Activated CD4-positive, alpha-beta T cell treated with anti-CD3 and anti-CD28 coated beads for 36 hours (primary cell): Measurements from ENCODE around the gene TRAPPC11. TPM values are rescaled to one million over a fixed set of nuclear protein-coding genes. Genes with fewer than 3 reads are reported as not detected.
"Not testable (repeated sequence)": the region's sequence is repeated elsewhere in the genome, so short reads cannot be mapped to it uniquely, and the experiment has no call there.

ENCODE experiments used
- ATAC-seq: fragments of 200-7000 bp; cut with Tn5 transposase; one replicate; pipeline ENCODE4 v1.10.0; 2021; ENCODE audit warnings: mild to moderate bottlenecking, moderate library complexity
- CTCF ChIA-PET: fragments of 350-600 bp; sonication (Branson Sonifier 250); formaldehyde crosslinking; loops from one replicate; lab custom pipeline; 2021; ENCODE audit warnings: antibody characterized with exemption; lab: Charles Lee
- POLR2A ChIA-PET: fragments of 350-600 bp; sonication (Branson Sonifier 250); formaldehyde crosslinking; loops from one replicate; lab custom pipeline; 2021; ENCODE audit warnings: antibody characterized with exemption, inconsistent platforms; lab: Charles Lee
- DNase-seq: peaks from one replicate; pipeline ENCODE4 v3.0.0-alpha.2; 2020
- H3K27ac Mint-ChIP-seq: one replicate; pipeline ENCODE4 v1.8.0; 2021; ENCODE audit warnings: mixed read lengths
- H3K27me3 Mint-ChIP-seq: one replicate; pipeline ENCODE4 v1.8.0; 2021; ENCODE audit warnings: mixed read lengths
- H3K36me3 Mint-ChIP-seq: one replicate; pipeline ENCODE4 v1.8.0; 2021; ENCODE audit warnings: low read depth, mixed read lengths
- H3K4me1 Mint-ChIP-seq: one replicate; pipeline ENCODE4 v1.8.0; 2021; ENCODE audit warnings: mixed read lengths
- H3K4me3 Mint-ChIP-seq: one replicate; pipeline ENCODE4 v1.8.0; 2021; ENCODE audit warnings: mild to moderate bottlenecking, moderate library complexity, mixed read lengths
- H3K9me3 Mint-ChIP-seq: one replicate; pipeline ENCODE4 v1.8.0; 2021; ENCODE audit warnings: low read depth, mixed read lengths
- intact Hi-C, 2 experiments: fragments of 100-400 bp; cut with DNase I in 1 of 2; cut with micrococcal nuclease in 1 of 2; formaldehyde crosslinking; loops; one replicate each; pipeline versions ENCODE4 v1.14.2 to v1.15.1; 2022 to 2024; cut with DNase I, micrococcal nuclease
- total RNA-seq, 2 experiments: library from RNA; stranded (reverse); gene quantifications; one replicate each; pipeline ENCODE4 v1.2.3, GENCODE V29; 2021

Gene TRAPPC11
- total RNA-seq, 2 experiments from 2014 or later = 27.7 to 37.9 TPM

- Mint-ChIP-seq H3K27me3 (no peaks in the 10 kb centered on the region), H3K9me3 (no peaks in the 10 kb centered on the region), H3K4me1 (peaks cover 12% of the 10 kb centered on the region), H3K36me3 (no peaks in the 10 kb centered on the region), H3K27ac (peak overlapping the region; percentile 10), H3K4me3 (peak overlapping the region; percentile 56)
- ChIA-PET CTCF (interaction anchor here (0.7 kb wide), 2 partner anchors 55 to 292 kb away, joined by 3 to 5 read pairs; no protein-coding TSS in a partner anchor), POLR2A (interaction anchor here (0.8 kb wide), 1 partner anchor 219 kb away, joined by 5 read pairs; no protein-coding TSS in a partner anchor)
- DNase-seq (peak; percentile 60), ATAC-seq (peak; percentile 57)
- intact Hi-C loops = loop anchor here in 1 of 2 experiments (2.0 to 10.0 kb wide), 2 partner anchors 64 to 218 kb away; partner anchors contain the start of genes ING2, RWDD4 and TRAPPC11
Measured at GRCh38 chr4:183722731-183723560, 63.9 kb downstream of the TRAPPC11 start.

GRCh38 chr4:183723561-183724228 lies 64.6 kb downstream of the TRAPPC11 start:
- no peaks in the 10 kb centered on the region for H3K36me3 Mint-ChIP-seq
- CTCF ChIA-PET = interaction anchor here (0.7 kb wide), 2 partner anchors 56 to 293 kb away, joined by 3 to 5 read pairs; no protein-coding TSS in a partner anchor
- intact Hi-C loops = loop anchor here in 1 of 2 experiments (2.0 to 10.0 kb wide), 2 partner anchors 65 to 219 kb away; partner anchors contain the start of genes ING2, RWDD4 and TRAPPC11
- H3K4me1 Mint-ChIP-seq = peaks cover 12% of the 10 kb centered on the region
- no peaks in the 10 kb centered on the region for H3K27me3 Mint-ChIP-seq
- peak overlapping the region; percentile 10 for H3K27ac Mint-ChIP-seq
- no peaks in the 10 kb centered on the region for H3K9me3 Mint-ChIP-seq
- peak overlapping the region; percentile 56 for H3K4me3 Mint-ChIP-seq
- no peak for ATAC-seq
- POLR2A ChIA-PET = no interaction called here
- no peak for DNase-seq

- CTCF ChIA-PET = interaction anchor here (0.8 kb wide), 1 partner anchor 9 kb away, joined by 4 read pairs; no protein-coding TSS in a partner anchor
- H3K4me1 Mint-ChIP-seq = peaks cover 12% of the 10 kb centered on the region
- POLR2A ChIA-PET, H3K4me3 Mint-ChIP-seq, H3K9me3 Mint-ChIP-seq, H3K36me3 Mint-ChIP-seq, ATAC-seq, H3K27me3 Mint-ChIP-seq, H3K27ac Mint-ChIP-seq: not testable (repeated sequence)
- intact Hi-C loops = loop anchor here in 1 of 2 experiments (10.0 kb wide), 1 partner anchor 221 kb away; the partner anchor contains the start of gene ING2
- peak; percentile 16 for DNase-seq
Measured at GRCh38 chr4:183725585-183725984, 66.5 kb downstream of the TRAPPC11 start.

- ATAC-seq (no peak), DNase-seq (no peak)
- POLR2A ChIA-PET = no interaction called here
- intact Hi-C loops = loop anchor here in 1 of 2 experiments (10.0 kb wide), 1 partner anchor 223 kb away; the partner anchor contains the start of gene ING2
- Mint-ChIP-seq H3K36me3 (no peaks in the 10 kb centered on the region), H3K9me3 (no peaks in the 10 kb centered on the region), H3K27me3 (no peaks in the 10 kb centered on the region), H3K4me3 (no peak overlapping the region), H3K27ac (no peak overlapping the region), H3K4me1 (peaks cover 6% of the 10 kb centered on the region)
- CTCF ChIA-PET = interaction anchor here (0.5 kb wide), 1 partner anchor 73 kb away, joined by 3 read pairs; no protein-coding TSS in a partner anchor
Measured at GRCh38 chr4:183727482-183727881, 68.4 kb downstream of the TRAPPC11 start.

GRCh38 chr4:183728223-183729068 lies 69.4 kb downstream of the TRAPPC11 start:
- H3K36me3 Mint-ChIP-seq = no peaks in the 10 kb centered on the region
- DNase-seq (no peak), ATAC-seq (no peak)
- POLR2A ChIA-PET = no interaction called here
- intact Hi-C loops = loop anchor here in 1 of 2 experiments (10.0 kb wide), 1 partner anchor 224 kb away; the partner anchor contains the start of gene ING2
- H3K4me1 Mint-ChIP-seq = peaks cover 2% of the 10 kb centered on the region
- CTCF ChIA-PET = no interaction called here
- no peaks in the 10 kb centered on the region for H3K27me3 Mint-ChIP-seq
- no peaks in the 10 kb centered on the region for H3K9me3 Mint-ChIP-seq
- H3K27ac Mint-ChIP-seq = no peak overlapping the region
- no peak overlapping the region for H3K4me3 Mint-ChIP-seq

- DNase-seq = no peak
- H3K4me3 Mint-ChIP-seq = no peak overlapping the region
- no peak for ATAC-seq
- ChIA-PET POLR2A (no interaction called here), CTCF (no interaction called here)
- H3K9me3 Mint-ChIP-seq = no peaks in the 10 kb centered on the region
- no peak overlapping the region for H3K27ac Mint-ChIP-seq
- no peaks in the 10 kb centered on the region for H3K27me3 Mint-ChIP-seq
- intact Hi-C loops = loop anchor here in 1 of 2 experiments (10.0 kb wide), 1 partner anchor 224 kb away; the partner anchor contains the start of gene ING2
- no peaks in the 10 kb centered on the region for H3K36me3 Mint-ChIP-seq
- H3K4me1 Mint-ChIP-seq = no peaks in the 10 kb centered on the region
Measured at GRCh38 chr4:183729069-183729406, 69.9 kb downstream of the TRAPPC11 start.

- H3K36me3 Mint-ChIP-seq = no peaks in the 10 kb centered on the region
- no peak overlapping the region for H3K4me3 Mint-ChIP-seq
- ChIA-PET POLR2A (no interaction called here), CTCF (no interaction called here)
- intact Hi-C loops = loop anchor here in 1 of 2 experiments (10.0 kb wide), 1 partner anchor 225 kb away; the partner anchor contains the start of gene ING2
- no peaks in the 10 kb centered on the region for H3K9me3 Mint-ChIP-seq
- ATAC-seq = no peak
- no peaks in the 10 kb centered on the region for H3K4me1 Mint-ChIP-seq
- H3K27me3 Mint-ChIP-seq = no peaks in the 10 kb centered on the region
- no peak overlapping the region for H3K27ac Mint-ChIP-seq
- DNase-seq = no peak
Measured at GRCh38 chr4:183729430-183730328, 70.6 kb downstream of the TRAPPC11 start.

DNA sequence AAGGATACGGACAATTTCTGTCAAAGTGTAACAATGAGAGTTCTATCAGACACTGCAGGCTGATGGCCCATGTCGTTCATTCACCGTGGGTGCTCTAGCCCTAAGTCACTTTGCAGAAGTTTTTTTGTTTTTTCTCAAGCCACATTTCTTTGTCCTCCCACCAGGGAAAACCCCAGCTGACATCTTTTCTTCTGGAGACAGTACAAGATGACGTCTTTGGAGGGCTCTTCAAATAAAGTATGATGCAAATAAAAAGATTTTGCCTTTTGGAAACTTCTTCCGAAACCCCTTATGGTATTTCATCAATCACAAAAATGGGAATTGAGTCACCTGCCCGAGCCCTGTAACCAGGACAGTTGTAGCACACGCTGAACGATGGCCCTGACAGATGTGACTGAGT lies 73.2 kb downstream of the TRAPPC11 start:
- Mint-ChIP-seq H3K36me3 (no peaks in the 10 kb centered on the region), H3K27ac (no peak overlapping the region), H3K4me1 (no peaks in the 10 kb centered on the region), H3K9me3 (no peaks in the 10 kb centered on the region), H3K4me3 (no peak overlapping the region), H3K27me3 (no peaks in the 10 kb centered on the region)
- ATAC-seq (no peak), DNase-seq (no peak)
- intact Hi-C loops = no loop called here
- ChIA-PET CTCF (no interaction called here), POLR2A (no interaction called here)

- Mint-ChIP-seq H3K9me3 (no peaks in the 10 kb centered on the region), H3K27ac (no peak overlapping the region), H3K4me1 (no peaks in the 10 kb centered on the region), H3K36me3 (no peaks in the 10 kb centered on the region), H3K27me3 (no peaks in the 10 kb centered on the region), H3K4me3 (no peak overlapping the region)
- CTCF ChIA-PET = no interaction called here
- intact Hi-C loops = no loop called here
- DNase-seq (no peak), ATAC-seq (no peak)
- POLR2A ChIA-PET = no interaction called here
Measured at GRCh38 chr4:183733181-183733580, 74.1 kb downstream of the TRAPPC11 start.

- ChIA-PET CTCF (no interaction called here), POLR2A (interaction anchor here (0.6 kb wide), 1 partner anchor 52 kb away, joined by 10 read pairs; no protein-coding TSS in a partner anchor)
- Mint-ChIP-seq H3K27me3 (no peaks in the 10 kb centered on the region), H3K27ac (no peak overlapping the region), H3K36me3 (no peaks in the 10 kb centered on the region), H3K9me3 (no peaks in the 10 kb centered on the region), H3K4me3 (no peak overlapping the region), H3K4me1 (no peaks in the 10 kb centered on the region)
- intact Hi-C loops = no loop called here
- ATAC-seq (no peak), DNase-seq (no peak)
Measured at GRCh38 chr4:183738081-183738673, 79.1 kb downstream of the TRAPPC11 start.
